Adrenal gland (tissue), 5 donors: ENCODE measurements around the gene KCNAB3.

Source experiments
- POLR2A ChIP-seq, 2 donors: fragments of 450-650 bp; IDR thresholded peaks; one replicate each; pipeline ENCODE4 v1.6.1; 2017; ENCODE audit warnings: antibody characterized with exemption in 2 of 2, mild to moderate bottlenecking in 2 of 2, moderate library complexity in 1 of 2
- TF ChIP-seq, protein P1 (sequence below), 6 experiments: fragments of 450-650 bp in 4 of 6; fragments of 200-600 bp in 2 of 6; sonication (generic) in 1 of 6; IDR thresholded peaks; 1 replicate in 5 of 6; 2 replicates in 1 of 6; pipeline versions ENCODE4 v1.5.1 to v1.8.0; 2016 to 2021; ENCODE audit warnings: antibody characterized with exemption in 6 of 6, mild to moderate bottlenecking in 2 of 6, moderate library complexity in 1 of 6
- donor health status: DM: no; HTN: no; CAD: no.

DNA sequence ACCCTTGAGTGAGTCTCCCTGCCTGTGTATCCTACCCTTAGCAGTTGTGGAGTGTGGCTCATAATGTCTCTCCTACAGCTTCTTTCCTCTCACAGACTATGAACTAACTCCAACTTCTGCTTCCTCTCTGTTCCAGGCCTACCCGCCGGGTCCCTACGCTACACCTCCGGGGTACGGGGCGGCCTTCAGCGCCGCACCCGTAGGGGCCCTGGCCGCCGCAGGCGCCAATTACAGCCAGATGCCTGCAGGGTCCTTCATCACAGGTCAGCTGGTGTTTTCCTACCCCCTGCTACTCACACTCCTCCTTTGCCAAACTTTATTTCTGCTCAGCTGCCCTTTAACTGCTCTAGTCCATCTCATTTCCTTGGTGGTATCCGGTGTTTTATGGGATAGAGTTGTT is 18.9 kb downstream of the KCNAB3 start:
- TF ChIP-seq, protein P1, sequence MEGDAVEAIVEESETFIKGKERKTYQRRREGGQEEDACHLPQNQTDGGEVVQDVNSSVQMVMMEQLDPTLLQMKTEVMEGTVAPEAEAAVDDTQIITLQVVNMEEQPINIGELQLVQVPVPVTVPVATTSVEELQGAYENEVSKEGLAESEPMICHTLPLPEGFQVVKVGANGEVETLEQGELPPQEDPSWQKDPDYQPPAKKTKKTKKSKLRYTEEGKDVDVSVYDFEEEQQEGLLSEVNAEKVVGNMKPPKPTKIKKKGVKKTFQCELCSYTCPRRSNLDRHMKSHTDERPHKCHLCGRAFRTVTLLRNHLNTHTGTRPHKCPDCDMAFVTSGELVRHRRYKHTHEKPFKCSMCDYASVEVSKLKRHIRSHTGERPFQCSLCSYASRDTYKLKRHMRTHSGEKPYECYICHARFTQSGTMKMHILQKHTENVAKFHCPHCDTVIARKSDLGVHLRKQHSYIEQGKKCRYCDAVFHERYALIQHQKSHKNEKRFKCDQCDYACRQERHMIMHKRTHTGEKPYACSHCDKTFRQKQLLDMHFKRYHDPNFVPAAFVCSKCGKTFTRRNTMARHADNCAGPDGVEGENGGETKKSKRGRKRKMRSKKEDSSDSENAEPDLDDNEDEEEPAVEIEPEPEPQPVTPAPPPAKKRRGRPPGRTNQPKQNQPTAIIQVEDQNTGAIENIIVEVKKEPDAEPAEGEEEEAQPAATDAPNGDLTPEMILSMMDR (IDR thresholded peaks at IDR 0.05) = no peak
- TF ChIP-seq POLR2A (IDR thresholded peaks at IDR 0.05) = no peak
